OCI-LY1 (cell line): ENCODE results near the gene CS.
"Not testable (repeated sequence)": the region's sequence is repeated elsewhere in the genome, so short reads cannot be mapped to it uniquely, and the experiment has no call there.

Experiments used
- EZH2 ChIP-seq: fragments of 200-600 bp; sonication (generic), shearing (Covaris generic); IDR thresholded peaks from 2 replicates; pipeline ENCODE4 v1.8.0; 2017; ENCODE audit warnings: borderline replicate concordance, mixed run types, mild to moderate bottlenecking, antibody characterized with exemption, low read length, moderate library complexity, mixed read lengths
- TF ChIP-seq, protein P1 (sequence below): fragments of 200-600 bp; sonication (generic), shearing (Covaris generic); IDR thresholded peaks from 2 replicates; pipeline ENCODE4 v1.5.1; 2017; ENCODE audit warnings: mild to moderate bottlenecking, antibody characterized with exemption, low read length, moderate library complexity, mixed read lengths

DNA sequence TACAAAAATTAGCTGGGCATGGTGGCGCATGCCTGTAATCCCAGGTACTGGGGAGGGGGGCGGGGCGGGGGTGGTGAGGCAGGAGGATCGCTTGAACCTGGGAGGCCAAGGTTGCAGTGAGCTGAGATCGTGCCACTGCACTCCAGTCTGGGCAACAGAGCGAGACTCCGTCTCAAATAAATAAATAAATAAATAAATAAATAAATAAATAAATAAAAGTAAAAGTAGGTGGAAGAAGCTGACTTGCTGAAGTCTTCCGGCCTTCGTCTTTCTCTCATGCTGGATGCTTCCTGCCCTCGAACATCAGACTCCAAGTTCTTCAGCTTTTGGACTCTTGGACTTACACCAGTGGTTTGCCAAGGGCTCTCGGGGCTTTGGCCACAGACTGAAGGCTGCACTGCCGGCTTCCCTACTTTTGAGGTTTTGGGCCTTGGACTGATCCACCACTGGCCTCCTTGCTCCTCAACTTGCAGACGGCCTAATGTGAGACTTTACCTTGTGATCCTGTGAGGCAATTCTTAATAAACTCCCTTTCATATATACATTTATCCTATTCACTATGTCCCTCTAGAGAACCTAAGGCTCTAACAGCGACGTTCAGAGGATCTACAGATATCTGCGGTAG is 34.0 kb downstream of the CS start:
- TF ChIP-seq, protein P1, sequence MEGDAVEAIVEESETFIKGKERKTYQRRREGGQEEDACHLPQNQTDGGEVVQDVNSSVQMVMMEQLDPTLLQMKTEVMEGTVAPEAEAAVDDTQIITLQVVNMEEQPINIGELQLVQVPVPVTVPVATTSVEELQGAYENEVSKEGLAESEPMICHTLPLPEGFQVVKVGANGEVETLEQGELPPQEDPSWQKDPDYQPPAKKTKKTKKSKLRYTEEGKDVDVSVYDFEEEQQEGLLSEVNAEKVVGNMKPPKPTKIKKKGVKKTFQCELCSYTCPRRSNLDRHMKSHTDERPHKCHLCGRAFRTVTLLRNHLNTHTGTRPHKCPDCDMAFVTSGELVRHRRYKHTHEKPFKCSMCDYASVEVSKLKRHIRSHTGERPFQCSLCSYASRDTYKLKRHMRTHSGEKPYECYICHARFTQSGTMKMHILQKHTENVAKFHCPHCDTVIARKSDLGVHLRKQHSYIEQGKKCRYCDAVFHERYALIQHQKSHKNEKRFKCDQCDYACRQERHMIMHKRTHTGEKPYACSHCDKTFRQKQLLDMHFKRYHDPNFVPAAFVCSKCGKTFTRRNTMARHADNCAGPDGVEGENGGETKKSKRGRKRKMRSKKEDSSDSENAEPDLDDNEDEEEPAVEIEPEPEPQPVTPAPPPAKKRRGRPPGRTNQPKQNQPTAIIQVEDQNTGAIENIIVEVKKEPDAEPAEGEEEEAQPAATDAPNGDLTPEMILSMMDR, result not testable (repeated sequence)
- not testable (repeated sequence) for TF ChIP-seq EZH2
